Activated naive CD4-positive, alpha-beta T cell treated with anti-CD3 and anti-CD28 coated beads for 36 hours (primary cell): ENCODE measurements around the gene NNT. TPM values are rescaled to one million over a fixed set of nuclear protein-coding genes. Genes with fewer than 3 reads are reported as not detected.
"Not testable (repeated sequence)": the region's sequence is repeated elsewhere in the genome, so short reads cannot be mapped to it uniquely, and the experiment has no call there.

Source experiments
- CTCF ChIA-PET: fragments of 350-600 bp; sonication (Branson Sonifier 250); formaldehyde crosslinking; loops from one replicate; lab custom pipeline; 2021; ENCODE audit warnings: antibody characterized with exemption; lab: Charles Lee
- DNase-seq: peaks from one replicate; pipeline ENCODE4 v3.0.0-alpha.2; 2020
- H3K27ac Mint-ChIP-seq: one replicate; pipeline ENCODE4 v1.8.0; 2021; ENCODE audit warnings: mild to moderate bottlenecking, mixed read lengths
- H3K27me3 Mint-ChIP-seq: one replicate; pipeline ENCODE4 v1.8.0; 2021; ENCODE audit warnings: low read depth, mixed read lengths
- H3K36me3 Mint-ChIP-seq: one replicate; pipeline ENCODE4 v1.8.0; 2021; ENCODE audit warnings: low read depth, mixed read lengths
- H3K4me1 Mint-ChIP-seq: one replicate; pipeline ENCODE4 v1.8.0; 2021; ENCODE audit warnings: low read depth, mixed read lengths
- H3K4me3 Mint-ChIP-seq: one replicate; pipeline ENCODE4 v1.8.0; 2021; ENCODE audit warnings: mild to moderate bottlenecking, moderate library complexity, mixed read lengths
- H3K9me3 Mint-ChIP-seq: one replicate; pipeline ENCODE4 v1.8.0; 2021; ENCODE audit warnings: mixed read lengths
- intact Hi-C: fragments of 100-400 bp; cut with micrococcal nuclease; formaldehyde crosslinking; loops from one replicate; pipeline ENCODE4 v1.15.1; 2023
- total RNA-seq, 2 experiments: library from RNA; stranded (reverse); gene quantifications; one replicate each; pipeline ENCODE4 v1.2.3, GENCODE V29; 2021

NNT gene
- total RNA-seq, 2 experiments from 2014 or later, result 98.4 to 98.9 TPM

GRCh38 chr5:43652537-43653302 is 49.7 kb downstream of the NNT start:
- intact Hi-C loops, result no loop called here
- Mint-ChIP-seq H3K27me3 (no peaks in the 10 kb centered on the region), H3K4me3 (no peak overlapping the region), H3K27ac (no peak overlapping the region), H3K36me3 (peaks cover 58% of the 10 kb centered on the region), H3K4me1 (no peaks in the 10 kb centered on the region), H3K9me3 (no peaks in the 10 kb centered on the region)
- CTCF ChIA-PET, result interaction anchor here (0.7 to 0.8 kb wide), 2 partner anchors 10 to 22 kb away, joined by 3 to 4 read pairs; no protein-coding TSS in a partner anchor
- no peak for DNase-seq

DNA sequence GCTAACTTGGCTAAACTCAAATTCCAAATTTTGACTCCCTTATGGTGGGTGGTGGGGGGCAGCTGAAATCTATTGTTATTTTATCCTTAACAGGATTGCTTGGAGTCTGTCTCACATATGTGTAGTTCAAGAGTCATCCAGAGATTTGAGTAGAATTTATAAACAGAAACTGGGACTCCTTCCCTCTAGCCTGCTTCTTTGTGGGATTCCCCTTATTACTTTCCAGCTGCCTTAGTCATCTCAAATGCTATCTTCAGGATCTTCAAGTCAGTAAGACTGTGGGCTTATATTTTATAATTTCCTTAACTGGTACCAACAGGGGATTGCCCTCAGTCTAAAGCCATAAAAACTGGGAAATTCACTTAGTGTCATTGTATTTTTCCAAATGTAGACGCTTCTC is 55.5 kb downstream of the NNT start:
- no peaks in the 10 kb centered on the region for H3K4me1 Mint-ChIP-seq
- H3K4me3 Mint-ChIP-seq, result no peak overlapping the region
- H3K27ac Mint-ChIP-seq, result no peak overlapping the region
- DNase-seq, result no peak
- CTCF ChIA-PET, result no interaction called here
- H3K36me3 Mint-ChIP-seq, result peaks cover 63% of the 10 kb centered on the region
- H3K9me3 Mint-ChIP-seq, result peaks cover 3% of the 10 kb centered on the region
- no peaks in the 10 kb centered on the region for H3K27me3 Mint-ChIP-seq
- intact Hi-C loops, result no loop called here

DNA sequence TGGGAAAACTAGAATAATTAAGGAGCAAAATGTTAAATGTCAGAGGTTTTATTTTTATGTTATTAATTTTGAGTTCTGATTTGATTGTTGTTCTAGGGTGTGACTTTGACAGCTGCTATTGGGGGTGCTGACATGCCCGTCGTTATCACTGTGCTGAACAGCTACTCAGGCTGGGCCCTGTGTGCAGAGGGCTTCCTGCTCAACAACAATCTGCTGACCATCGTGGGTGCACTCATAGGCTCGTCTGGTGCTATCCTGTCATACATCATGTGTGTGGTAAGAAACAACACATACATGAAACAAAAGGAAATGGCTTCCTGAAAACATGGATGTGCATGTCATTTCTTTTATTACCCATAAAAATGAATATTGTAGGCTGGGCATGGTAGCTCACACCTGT is 56.1 kb downstream of the NNT start:
- no peaks in the 10 kb centered on the region for H3K4me1 Mint-ChIP-seq
- H3K27me3 Mint-ChIP-seq, result no peaks in the 10 kb centered on the region
- H3K4me3 Mint-ChIP-seq, result no peak overlapping the region
- peaks cover 67% of the 10 kb centered on the region for H3K36me3 Mint-ChIP-seq
- intact Hi-C loops, result no loop called here
- CTCF ChIA-PET, result no interaction called here
- DNase-seq, result no peak
- peaks cover 6% of the 10 kb centered on the region for H3K9me3 Mint-ChIP-seq
- H3K27ac Mint-ChIP-seq, result no peak overlapping the region

- peaks cover 6% of the 10 kb centered on the region for H3K9me3 Mint-ChIP-seq
These were observed 58.1 kb downstream of the NNT start for GRCh38 chr5:43661102-43661501.

DNA sequence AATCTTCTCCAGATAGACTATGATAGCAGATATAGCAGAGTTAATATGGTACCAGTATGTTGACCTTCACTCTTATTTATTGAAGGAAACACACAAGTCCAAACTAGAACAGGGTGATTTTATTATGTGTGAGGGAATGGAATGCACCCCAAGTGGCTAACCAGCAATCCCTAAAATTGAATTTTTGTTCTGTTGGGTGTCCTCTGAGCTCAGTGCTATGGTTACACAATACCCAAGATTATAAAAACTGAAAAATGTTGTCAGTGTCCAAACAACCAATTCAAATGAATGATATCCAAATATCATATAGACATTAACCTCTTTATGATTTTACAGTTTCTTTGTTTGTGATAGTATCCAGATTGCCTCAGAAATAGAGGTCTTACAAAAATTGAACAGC is 60.9 kb downstream of the NNT start:
- no peak overlapping the region for H3K4me3 Mint-ChIP-seq
- H3K9me3 Mint-ChIP-seq, result peaks cover 10% of the 10 kb centered on the region
- intact Hi-C loops, result no loop called here
- CTCF ChIA-PET, result interaction anchor here (1.2 to 1.5 kb wide), 2 partner anchors 15 to 66 kb away, joined by 3 read pairs; no protein-coding TSS in a partner anchor
- H3K27ac Mint-ChIP-seq, result no peak overlapping the region
- no peaks in the 10 kb centered on the region for H3K4me1 Mint-ChIP-seq
- DNase-seq, result no peak
- H3K36me3 Mint-ChIP-seq, result peaks cover 59% of the 10 kb centered on the region
- no peaks in the 10 kb centered on the region for H3K27me3 Mint-ChIP-seq

More at GRCh38 chr5:43661102-43661501, 58.1 kb downstream of the NNT start:
- intact Hi-C loops, result no loop called here
- DNase-seq, result peak; percentile 35
- Mint-ChIP-seq H3K27ac (no peak overlapping the region), H3K4me3 (no peak overlapping the region), H3K36me3 (peaks cover 61% of the 10 kb centered on the region), H3K27me3 (no peaks in the 10 kb centered on the region), H3K4me1 (no peaks in the 10 kb centered on the region)
- CTCF ChIA-PET, result interaction anchor here (1.3 to 1.6 kb wide), 3 partner anchors 10 to 29 kb away, joined by 3 to 4 read pairs (median 4); no protein-coding TSS in a partner anchor

DNA sequence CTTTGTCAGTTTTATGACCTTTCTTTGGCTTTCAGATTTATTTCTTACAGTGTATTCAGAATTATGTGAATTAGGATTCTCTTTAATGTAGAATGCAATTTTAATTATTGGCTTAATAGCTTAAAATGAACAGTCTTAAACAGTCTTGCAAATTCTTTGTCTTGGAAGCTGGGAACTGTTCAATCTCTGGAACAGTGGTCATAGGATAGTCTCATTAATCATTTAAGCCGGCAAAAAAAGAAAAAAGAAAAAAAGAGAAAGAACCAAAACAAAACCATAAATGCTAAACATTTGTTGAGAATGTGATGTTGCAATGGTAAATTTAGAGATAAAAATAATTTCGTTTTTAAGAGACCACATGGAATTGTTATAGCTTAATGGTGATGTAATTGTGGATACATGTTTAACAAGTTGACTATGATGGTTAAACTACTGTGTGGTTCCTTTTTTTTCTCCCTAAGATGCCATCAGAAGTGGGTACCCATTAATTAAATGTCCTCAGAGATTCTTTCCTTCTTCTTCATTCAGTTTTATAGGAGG is 61.6 kb downstream of the NNT start:
- Mint-ChIP-seq H3K4me3 (no peak overlapping the region), H3K36me3 (peaks cover 54% of the 10 kb centered on the region), H3K27me3 (no peaks in the 10 kb centered on the region), H3K9me3 (peaks cover 10% of the 10 kb centered on the region), H3K27ac (no peak overlapping the region), H3K4me1 (no peaks in the 10 kb centered on the region)
- CTCF ChIA-PET, result interaction anchor here (1.5 kb wide), 1 partner anchor 14 kb away, joined by 3 read pairs; no protein-coding TSS in a partner anchor
- DNase-seq, result no peak
- intact Hi-C loops, result no loop called here

GRCh38 chr5:43665749-43666148 is 62.8 kb downstream of the NNT start:
- intact Hi-C loops, CTCF ChIA-PET, H3K27me3 Mint-ChIP-seq, H3K4me1 Mint-ChIP-seq, H3K4me3 Mint-ChIP-seq, DNase-seq, H3K9me3 Mint-ChIP-seq, H3K27ac Mint-ChIP-seq: not testable (repeated sequence)
- H3K36me3 Mint-ChIP-seq, result peaks cover 49% of the 10 kb centered on the region

DNA sequence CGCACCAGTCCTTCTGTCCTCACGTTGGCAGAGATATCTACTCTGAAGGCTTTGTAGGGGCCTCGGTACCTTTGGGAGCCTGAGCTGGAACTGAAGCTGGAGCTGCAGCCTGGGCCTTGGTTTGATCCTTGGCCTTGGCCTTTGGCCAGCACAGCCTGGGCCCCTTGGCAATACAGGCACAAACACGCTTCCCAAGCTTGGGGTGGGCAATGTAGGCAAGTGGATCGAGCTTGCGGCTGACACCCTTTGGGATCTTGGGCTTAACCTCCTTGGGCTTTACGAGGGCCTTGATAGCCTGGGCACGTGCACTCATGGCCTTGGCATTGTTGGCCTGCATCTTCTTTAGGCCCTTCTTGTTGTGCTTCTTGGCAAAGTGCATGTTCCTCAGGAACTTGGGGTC is 63.7 kb downstream of the NNT start:
- intact Hi-C loops, H3K27me3 Mint-ChIP-seq, H3K4me3 Mint-ChIP-seq, H3K9me3 Mint-ChIP-seq, CTCF ChIA-PET, H3K4me1 Mint-ChIP-seq, H3K27ac Mint-ChIP-seq, DNase-seq: not testable (repeated sequence)
- peaks cover 50% of the 10 kb centered on the region for H3K36me3 Mint-ChIP-seq

- CTCF ChIA-PET, H3K4me1 Mint-ChIP-seq, H3K27ac Mint-ChIP-seq, H3K9me3 Mint-ChIP-seq, intact Hi-C loops, DNase-seq, H3K27me3 Mint-ChIP-seq, H3K4me3 Mint-ChIP-seq: not testable (repeated sequence)
- H3K36me3 Mint-ChIP-seq, result peaks cover 52% of the 10 kb centered on the region
These were observed 64.4 kb downstream of the NNT start for GRCh38 chr5:43667379-43667778.

DNA sequence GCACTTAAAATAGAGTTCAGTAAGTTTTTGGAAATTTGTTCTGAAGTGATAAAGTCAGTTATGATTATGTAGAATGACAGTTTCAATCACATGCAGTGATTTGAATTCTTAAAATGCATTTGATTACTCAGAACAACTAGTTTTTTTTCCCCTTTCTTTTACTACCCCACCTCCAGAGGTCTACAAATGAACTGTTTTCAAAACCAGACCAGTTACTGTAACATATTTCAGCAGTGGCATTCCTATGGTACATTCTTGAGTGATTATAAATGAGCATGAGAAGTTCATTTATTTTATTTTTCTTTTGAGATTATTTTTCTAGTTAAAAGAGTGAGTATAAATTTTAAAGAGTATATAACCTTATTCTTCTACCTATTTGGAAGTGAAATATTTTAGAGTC is 71.6 kb downstream of the NNT start:
- peaks cover 3% of the 10 kb centered on the region for H3K4me1 Mint-ChIP-seq
- peaks cover 26% of the 10 kb centered on the region for H3K36me3 Mint-ChIP-seq
- no peaks in the 10 kb centered on the region for H3K27me3 Mint-ChIP-seq
- intact Hi-C loops, result no loop called here
- no peak overlapping the region for H3K4me3 Mint-ChIP-seq
- CTCF ChIA-PET, result no interaction called here
- no peak for DNase-seq
- no peaks in the 10 kb centered on the region for H3K9me3 Mint-ChIP-seq
- no peak overlapping the region for H3K27ac Mint-ChIP-seq

- intact Hi-C loops, result no loop called here
- Mint-ChIP-seq H3K4me3 (no peak overlapping the region), H3K4me1 (peaks cover 3% of the 10 kb centered on the region), H3K27ac (no peak overlapping the region), H3K27me3 (no peaks in the 10 kb centered on the region), H3K36me3 (peaks cover 26% of the 10 kb centered on the region), H3K9me3 (no peaks in the 10 kb centered on the region)
- DNase-seq, result no peak
- CTCF ChIA-PET, result no interaction called here
These were observed 72.4 kb downstream of the NNT start for GRCh38 chr5:43675357-43675756.

GRCh38 chr5:43676083-43676840 is 73.3 kb downstream of the NNT start:
- Mint-ChIP-seq H3K36me3 (peaks cover 23% of the 10 kb centered on the region), H3K27ac (no peak overlapping the region)
- DNase-seq, result no peak

More at GRCh38 chr5:43676083-43676840, 73.3 kb downstream of the NNT start:
- H3K27me3 Mint-ChIP-seq, result no peaks in the 10 kb centered on the region
- H3K9me3 Mint-ChIP-seq, result no peaks in the 10 kb centered on the region
- peaks cover 3% of the 10 kb centered on the region for H3K4me1 Mint-ChIP-seq
- H3K4me3 Mint-ChIP-seq, result no peak overlapping the region
- intact Hi-C loops, result no loop called here
- CTCF ChIA-PET, result interaction anchor here (0.6 kb wide), 1 partner anchor 814 kb away, joined by 3 read pairs; no protein-coding TSS in a partner anchor
